GM19467 (cell line): Measurements from ENCODE around the gene PTPN23.
A peak's percentile ranks its signal among the peaks of the same experiment; 100 is the strongest.
"Not testable (repeated sequence)": the region's sequence is repeated elsewhere in the genome, so short reads cannot be mapped to it uniquely, and the experiment has no call there.

Experiments
- ATAC-seq: cut with Tn5 transposase; IDR thresholded peaks from one replicate; pipeline ENCODE4 v1.9.1; 2021; ENCODE audit warnings: mild to moderate bottlenecking, moderate library complexity; ENCODE audit not compliant: unreplicated experiment

PTPN23 gene, protein sequence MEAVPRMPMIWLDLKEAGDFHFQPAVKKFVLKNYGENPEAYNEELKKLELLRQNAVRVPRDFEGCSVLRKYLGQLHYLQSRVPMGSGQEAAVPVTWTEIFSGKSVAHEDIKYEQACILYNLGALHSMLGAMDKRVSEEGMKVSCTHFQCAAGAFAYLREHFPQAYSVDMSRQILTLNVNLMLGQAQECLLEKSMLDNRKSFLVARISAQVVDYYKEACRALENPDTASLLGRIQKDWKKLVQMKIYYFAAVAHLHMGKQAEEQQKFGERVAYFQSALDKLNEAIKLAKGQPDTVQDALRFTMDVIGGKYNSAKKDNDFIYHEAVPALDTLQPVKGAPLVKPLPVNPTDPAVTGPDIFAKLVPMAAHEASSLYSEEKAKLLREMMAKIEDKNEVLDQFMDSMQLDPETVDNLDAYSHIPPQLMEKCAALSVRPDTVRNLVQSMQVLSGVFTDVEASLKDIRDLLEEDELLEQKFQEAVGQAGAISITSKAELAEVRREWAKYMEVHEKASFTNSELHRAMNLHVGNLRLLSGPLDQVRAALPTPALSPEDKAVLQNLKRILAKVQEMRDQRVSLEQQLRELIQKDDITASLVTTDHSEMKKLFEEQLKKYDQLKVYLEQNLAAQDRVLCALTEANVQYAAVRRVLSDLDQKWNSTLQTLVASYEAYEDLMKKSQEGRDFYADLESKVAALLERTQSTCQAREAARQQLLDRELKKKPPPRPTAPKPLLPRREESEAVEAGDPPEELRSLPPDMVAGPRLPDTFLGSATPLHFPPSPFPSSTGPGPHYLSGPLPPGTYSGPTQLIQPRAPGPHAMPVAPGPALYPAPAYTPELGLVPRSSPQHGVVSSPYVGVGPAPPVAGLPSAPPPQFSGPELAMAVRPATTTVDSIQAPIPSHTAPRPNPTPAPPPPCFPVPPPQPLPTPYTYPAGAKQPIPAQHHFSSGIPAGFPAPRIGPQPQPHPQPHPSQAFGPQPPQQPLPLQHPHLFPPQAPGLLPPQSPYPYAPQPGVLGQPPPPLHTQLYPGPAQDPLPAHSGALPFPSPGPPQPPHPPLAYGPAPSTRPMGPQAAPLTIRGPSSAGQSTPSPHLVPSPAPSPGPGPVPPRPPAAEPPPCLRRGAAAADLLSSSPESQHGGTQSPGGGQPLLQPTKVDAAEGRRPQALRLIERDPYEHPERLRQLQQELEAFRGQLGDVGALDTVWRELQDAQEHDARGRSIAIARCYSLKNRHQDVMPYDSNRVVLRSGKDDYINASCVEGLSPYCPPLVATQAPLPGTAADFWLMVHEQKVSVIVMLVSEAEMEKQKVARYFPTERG (N-terminal part only)

DNA sequence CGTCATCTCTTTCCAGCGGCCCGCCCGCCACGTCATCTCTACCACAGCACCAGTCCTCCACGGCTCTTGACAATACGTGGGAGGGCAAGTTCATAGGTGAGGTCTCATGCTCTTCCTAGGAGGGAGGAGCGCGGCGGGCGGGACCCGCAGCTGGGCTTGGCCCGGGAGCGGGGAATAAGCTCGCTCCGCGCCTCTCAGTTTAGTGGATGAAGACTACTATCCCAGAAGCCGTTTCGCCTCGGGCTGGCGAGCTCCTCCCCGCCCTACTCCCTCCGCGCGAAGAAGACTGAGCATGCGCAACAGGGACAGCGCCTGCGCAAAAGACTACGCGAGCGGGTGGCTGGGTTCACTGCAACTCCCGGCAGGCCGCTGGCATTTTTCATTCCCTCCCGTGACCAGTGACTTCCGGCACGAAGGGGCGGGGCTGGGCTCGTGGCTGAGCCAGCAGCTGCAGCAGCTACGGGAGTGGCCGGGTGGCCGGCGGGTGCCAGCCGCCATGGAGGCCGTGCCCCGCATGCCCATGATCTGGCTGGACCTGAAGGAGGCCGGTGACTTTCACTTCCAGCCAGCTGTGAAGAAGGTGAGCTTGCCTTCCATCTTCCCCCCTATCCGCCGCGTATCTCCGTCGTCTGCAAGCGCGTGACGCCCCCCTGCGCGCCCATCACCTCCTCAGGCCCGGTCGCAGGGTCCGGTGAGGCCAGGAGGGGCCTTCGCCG is at the start of gene PTPN23:
Gene PTPN23 (plus strand): TSS at position 421 of the 716 bp plus-strand sequence. CDS start 76 bp downstream, at position 497.
- ATAC-seq = peak; percentile 71

DNA sequence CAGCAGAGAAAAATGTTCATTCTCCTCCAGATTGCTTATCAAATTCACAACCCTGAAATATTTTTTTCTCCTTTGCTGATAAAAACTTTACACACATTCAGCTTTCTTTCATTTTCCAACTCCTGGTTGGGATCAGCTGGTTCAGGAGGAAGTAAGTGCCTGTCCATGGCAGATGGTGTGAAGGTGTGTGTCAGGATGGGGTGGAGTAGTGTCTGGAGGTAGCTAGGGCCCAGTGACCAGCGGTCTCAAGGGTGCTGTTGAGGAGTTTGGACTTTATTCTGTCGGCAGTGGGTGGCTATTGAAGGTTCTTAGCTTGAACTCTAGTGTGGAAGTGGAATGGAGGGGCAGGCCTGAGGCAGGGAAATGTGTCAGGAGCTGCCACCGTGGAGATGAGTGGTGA is 46.9 kb upstream of the PTPN23 start:
- ATAC-seq = no peak

DNA sequence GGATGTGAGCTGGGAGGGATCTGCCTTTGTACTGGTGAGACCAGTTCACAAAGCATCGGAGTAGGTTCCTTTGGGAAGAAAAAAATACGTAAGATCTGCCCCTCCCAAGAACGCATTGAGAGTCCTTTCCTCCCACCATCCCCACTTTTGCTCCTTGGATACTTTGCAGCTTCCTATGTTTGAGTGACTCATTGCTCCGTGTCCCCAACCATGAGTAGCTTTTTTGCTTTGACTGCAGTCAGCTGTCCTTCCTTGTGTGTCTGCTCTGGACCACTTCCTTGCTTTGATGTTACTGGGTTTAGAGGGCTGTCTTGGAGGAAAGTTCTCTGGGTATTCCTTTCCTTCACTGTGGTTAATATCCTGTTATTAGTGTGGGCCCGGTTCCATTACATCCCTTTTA is 43.2 kb upstream of the PTPN23 start:
- no peak for ATAC-seq

DNA sequence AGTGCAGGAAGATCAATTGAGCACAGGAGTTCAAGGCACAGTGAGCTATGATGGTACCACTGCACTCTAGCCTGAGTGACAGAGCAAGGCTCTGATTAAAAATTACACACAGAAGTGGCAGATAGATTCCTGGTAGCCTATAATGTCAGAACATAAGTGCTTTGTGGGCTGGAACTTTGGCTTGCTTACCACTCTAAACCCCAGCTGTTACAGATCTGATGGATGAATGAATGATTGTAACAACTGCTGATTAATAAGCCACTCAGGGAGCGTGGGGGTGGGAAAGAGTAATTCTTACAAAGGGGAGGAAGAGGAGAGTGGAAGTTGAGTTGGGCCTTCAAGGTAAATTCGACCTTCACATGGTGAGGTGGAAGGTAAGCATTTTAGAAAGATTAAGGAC is 40.9 kb upstream of the PTPN23 start:
- ATAC-seq = no peak

DNA sequence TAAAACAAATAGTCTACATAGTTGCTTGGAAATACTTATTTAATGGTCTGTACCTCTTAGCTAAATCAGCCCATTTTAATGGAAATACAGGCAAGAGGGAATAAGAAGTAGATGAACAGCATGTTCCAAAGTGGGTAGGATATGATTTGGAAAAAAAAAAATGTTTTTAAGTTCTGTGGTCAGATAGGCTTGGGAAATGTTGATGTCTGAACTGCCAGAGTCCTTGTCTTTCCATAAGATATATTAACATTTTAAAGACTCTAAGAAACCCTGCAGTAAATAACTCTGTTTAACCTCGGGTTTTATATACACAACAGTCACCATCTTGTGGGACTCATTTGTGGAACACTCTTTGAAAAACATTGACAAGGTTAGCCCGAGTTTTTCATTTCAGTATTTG is 40.0 kb upstream of the PTPN23 start:
- no peak for ATAC-seq

DNA sequence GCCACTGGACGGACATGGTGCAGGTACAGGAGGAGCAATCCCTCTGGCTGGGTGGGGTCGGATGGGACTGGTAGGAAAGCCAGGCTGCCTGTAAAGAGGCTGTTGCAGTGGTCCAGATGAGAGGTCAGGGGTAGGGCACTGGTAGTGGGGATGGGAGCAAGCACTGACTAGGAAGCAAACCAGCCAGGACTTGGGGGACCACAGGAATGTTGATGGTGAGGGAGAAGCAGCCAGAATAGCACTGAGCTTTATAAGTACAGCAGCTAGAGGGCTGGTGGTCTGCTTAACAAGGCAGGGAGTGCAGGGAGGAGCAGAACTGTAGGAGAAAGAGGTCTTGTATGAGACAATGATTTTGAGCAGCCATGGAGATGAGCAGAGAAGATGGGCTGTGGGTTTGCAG is 38.7 kb upstream of the PTPN23 start:
- no peak for ATAC-seq

DNA sequence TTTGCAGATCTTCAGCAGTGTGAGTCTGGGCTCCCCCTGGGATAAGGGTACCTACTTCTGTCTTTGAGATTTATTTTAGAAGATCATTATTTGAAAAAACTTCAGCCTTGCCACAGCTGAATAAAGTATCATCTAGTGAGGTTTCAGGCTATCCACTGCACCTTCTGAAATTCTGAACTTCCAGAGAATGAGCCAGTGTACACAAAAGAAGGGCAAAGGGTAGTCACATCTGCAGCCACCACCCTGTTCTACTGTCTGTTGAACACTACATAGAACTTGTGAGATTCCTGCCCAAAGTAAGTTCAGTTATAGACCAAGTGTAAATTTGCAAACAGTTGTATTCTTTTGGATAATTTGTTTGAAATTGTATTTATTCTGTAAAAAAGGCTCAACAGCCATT is 38.0 kb upstream of the PTPN23 start:
- ATAC-seq = no peak

DNA sequence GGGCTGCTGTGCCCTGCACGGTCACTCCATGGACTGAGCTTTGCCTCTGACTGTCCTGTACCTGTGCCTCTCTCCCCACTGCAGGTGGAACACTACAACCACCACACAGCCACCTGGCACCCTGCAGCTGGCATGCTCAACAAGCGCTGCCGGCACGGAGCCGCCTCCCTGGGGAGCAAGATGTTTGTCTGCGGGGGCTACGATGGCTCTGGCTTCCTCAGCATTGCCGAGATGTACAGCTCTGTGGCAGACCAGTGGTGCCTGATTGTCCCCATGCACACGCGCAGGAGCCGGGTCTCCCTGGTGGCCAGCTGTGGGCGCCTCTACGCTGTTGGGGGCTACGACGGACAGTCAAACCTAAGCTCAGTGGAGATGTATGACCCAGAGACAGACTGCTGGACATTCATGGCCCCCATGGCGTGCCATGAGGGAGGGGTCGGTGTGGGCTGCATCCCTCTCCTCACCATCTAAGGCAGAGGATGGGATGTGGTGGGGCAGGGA is 37.3 kb upstream of the PTPN23 start:
- no peak for ATAC-seq

DNA sequence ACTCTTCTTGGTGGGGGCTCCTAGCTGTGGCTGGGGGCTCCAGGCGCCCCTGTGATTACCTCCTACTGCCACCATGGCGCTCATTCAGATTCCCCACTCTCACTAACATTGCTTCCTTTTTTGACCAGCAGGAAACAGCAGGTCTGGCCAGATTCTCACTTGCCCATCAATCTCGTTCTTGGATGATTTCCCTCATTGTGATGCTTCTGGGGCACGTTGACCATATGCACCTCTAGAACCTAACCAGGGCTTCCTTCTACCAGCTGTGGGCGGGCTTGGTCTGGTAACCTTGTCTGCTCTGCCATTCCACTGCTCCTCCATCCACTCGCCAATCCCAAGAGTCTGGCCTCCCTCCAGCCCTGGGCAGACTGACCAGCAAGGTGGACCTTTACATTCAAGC is 35.9 kb upstream of the PTPN23 start:
- ATAC-seq = no peak

DNA sequence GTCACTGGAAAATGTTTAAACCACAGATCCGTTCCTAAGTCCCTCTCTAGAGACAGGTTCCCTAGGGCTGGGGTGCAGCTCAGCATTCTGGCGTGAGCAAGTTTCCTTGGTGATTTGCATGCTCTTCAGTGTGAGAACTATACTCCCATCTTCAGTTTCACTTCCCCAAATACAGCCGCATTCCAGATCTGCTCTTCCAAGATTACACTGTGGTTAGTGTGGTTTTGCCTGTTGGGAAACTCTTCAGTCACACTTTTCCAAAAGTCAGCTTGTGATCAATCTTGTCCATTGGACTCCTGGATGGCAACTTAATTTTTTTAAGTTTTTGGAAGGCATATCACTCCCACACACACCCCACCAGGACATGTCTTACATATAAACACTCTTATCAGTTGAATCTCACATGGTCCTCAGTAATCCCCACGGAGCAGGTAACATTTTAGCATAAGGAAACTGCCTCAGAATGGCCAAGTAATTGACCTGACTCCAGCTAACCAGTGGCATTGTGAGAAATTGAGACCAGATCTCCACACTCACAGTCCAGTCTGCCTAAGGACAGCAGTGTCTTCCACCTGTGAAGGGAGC is 33.5 kb upstream of the PTPN23 start:
- ATAC-seq = no peak

DNA sequence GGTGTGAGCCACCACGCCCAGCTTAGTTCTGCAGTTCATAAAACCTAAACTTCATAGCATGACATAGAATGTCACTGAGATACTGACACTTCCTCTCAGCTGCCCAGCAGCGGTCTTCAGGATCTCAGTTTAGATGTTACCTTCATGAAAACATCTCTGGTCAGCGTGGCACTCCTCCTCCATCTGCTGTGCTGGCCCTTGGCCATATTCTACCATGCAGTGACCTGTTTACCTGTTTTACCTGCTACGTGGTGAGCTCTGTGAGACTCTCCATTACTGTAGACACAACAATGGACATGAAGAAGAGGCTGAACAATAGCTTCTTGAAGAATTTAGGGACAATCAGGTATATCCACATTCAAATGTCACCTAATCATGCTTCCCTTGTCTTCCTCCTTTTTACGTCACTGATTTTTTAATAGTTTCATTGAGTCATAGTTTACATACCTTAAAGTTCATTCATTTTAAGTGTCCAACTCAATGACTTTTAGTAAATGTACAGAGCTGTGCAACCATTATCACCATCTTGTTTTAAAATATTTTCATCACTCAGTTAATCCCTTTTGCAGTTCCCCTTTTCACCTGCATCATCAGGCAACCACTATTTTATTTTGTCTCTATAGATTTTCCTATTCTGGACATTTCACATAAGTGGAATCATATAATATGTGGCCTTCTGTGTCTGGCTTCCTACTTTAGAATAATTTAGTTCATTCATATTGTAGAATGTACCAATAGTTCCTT is 32.2 kb upstream of the PTPN23 start:
- ATAC-seq = no peak

DNA sequence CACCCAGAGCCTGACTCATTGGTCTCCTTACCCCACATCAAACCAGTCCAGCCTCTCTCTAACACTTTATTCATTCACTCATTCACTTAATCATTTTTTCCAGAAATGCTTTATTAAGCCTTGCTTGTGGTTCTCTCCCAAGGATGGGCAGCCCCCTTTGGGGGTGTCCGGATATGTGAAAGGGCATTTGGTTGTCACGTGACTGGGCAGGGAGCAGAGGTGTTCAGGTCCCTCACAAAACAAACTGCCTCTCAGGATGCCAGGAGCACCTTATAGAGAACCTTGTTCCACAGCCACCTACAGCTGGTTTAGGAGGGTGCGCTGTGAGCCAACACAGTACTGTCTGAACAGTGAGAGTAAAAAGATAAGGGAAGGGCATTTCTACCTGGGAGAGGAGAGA is 25.8 kb upstream of the PTPN23 start:
- ATAC-seq = no peak

DNA sequence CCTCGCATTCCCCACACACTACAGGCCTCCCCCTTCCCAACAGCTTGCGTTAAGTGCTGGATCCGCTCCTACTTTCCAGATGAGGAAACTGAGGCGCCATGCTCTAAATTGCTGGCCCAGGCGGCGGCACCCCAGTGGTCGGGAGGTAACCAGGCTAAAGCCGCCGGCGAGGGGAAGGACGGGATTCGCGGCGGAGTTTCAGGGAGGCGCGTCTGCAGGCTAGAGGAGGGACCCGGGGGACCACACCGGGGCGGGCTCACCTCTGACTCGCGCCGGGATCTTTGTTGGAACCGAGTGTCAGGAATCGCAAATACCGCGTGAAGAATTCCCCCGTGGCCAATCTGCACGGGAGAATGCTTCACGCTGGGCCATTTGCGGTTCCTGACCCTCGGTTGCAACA is 24.6 kb upstream of the PTPN23 start:
- ATAC-seq = no peak

DNA sequence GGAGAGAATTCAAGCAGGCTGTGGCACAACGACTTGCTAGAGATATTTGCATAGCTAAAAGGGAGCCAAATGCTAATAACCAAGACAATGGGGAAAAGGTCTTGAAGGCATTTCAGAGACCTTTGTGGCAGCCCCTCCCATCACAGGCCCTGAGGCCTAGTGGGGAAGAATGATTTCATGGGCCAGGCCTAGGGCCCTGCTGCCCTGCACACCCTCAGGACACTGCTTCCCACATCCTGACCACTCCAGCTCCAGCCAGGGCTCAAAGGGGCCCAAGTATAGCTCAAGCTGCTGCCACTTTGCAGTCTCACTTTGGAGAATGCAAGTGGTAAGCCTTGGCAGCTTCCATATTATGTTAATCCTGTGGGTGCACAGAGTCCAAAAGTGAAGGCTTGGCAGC is 21.5 kb upstream of the PTPN23 start:
- no peak for ATAC-seq

DNA sequence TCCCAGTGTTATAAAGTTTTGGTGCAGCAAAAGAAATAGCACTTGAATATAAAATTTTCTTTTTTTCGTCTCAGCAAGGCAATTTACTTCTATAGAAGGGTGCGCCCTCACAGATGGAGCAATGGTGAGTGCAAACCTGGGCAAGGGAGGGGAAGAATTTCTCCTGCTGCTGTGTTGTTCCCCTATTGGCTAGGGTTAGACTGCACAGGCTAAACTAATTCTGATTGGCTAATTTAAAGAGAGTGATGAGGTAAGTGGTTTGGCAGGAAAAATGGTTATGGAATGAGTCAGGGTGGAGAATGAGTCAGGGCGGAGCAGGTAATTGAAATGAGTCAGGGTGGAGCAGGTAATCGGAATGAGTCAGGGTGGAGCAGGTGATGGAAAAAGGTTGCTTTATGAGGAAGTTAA is 20.7 kb upstream of the PTPN23 start:
- not testable (repeated sequence) for ATAC-seq

DNA sequence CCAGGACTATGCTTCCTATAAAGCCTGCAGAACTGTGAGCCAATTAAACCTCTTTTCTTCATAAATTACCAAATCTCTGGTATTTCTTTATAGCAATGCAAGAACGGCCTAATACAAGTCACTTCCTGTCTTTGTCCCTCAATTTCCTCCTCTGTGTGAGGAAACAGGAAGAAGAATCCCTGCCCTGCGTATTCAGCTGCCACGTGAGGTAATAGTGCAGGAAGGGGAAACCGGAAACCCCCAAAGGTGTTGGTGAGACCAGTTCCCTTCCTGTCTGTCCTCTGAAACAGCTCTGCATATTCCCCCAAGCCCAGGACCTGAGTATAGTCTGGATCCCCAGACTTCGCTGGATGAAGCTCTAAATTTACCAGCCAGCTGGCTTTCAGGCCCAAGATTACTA is 18.1 kb upstream of the PTPN23 start:
- ATAC-seq = no peak

DNA sequence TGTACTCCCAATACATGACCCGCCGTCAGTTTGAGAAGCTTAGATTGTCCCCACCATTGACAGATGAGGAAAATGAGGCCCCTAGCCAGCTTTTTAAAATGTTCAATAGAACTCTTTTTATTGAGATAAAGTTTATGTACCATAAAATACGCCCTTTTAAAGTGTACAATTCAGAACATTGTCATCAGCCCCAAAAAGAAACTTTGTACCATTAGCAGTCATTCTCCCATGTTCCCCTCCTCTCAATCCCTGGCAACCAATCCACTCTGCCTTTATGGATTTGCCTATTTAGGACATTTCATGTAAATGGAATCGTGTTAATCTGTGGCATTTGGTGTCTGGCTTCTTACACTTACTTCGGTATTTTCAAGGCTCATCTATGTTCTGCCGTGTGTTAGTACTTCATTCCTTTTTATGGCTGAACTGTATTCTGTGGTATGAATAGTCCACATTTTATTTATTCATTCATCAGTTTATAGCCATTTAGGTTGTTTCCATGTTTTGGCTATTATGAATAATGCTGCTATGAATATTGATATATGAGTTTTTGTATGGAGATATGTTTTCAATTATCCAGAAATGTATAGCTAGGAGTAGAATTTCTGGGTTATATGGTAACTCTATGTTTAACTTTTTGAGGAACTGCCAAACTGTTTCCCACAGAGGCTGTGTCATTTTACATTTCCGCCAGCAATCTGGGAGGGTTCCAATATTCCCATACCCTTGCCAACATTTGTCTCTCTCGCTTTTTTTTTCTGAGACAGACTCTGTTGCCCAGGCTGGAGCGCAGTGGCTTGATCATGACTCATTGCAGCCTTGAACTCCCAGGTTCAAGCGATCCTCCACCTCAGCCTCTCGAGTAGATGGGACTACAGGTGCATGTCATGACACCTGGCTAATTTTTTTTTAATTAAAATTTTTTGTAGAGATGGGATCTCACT is 15.3 kb upstream of the PTPN23 start:
- ATAC-seq = no peak

DNA sequence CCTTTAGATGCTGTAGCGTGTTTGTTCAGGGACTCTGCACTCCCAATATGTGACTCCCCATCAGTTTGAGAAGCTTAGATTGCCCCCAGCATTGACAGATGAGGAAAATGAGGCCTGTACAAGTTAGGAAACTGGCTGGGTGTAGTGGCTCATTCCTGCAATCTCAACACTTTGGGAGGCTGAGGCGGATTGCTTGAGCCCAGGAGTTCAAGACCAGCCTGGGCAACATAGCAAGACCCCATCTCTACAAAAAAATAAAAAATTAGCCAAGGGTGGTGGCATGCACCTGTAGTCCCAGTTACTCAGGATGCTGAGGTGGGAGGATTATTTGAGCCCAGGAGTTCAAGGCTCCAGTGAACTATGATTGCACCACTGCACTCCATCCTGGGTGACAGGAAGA is 14.0 kb upstream of the PTPN23 start:
- no peak for ATAC-seq
